C4-2B (cell line): ENCODE results near the gene GOLGA6L7.
"Not testable (repeated sequence)": the region's sequence is repeated elsewhere in the genome, so short reads cannot be mapped to it uniquely, and the experiment has no call there.

ENCODE experiments used
- CTCF ChIP-seq: fragments of 450-650 bp; conservative IDR thresholded peaks from 2 replicates; pipeline ENCODE4 v1.5.1; 2017; ENCODE audit warnings: mild to moderate bottlenecking
- ZFX ChIP-seq: fragments of 450-650 bp; IDR thresholded peaks from 2 replicates; pipeline ENCODE4 v1.6.1; 2017

GRCh38 chr15:28890291-28890690 lies 41.8 kb upstream of the GOLGA6L7 start:
- TF ChIP-seq CTCF, ZFX: not testable (repeated sequence)
